Right lobe of liver (tissue), 4 donors: ENCODE measurements around the gene MYF6.

Experiments
- CTCF ChIP-seq, 4 donors: fragments of 200-600 bp in 3 of 4; fragments of 450-650 bp in 1 of 4; IDR thresholded peaks; one replicate each; pipeline versions ENCODE4 v1.5.1 to v1.8.0; 2016 to 2022; ENCODE audit warnings: antibody characterized with exemption in 4 of 4, mild to moderate bottlenecking in 2 of 4
- POLR2A ChIP-seq: fragments of 450-650 bp; IDR thresholded peaks from one replicate; pipeline ENCODE4 v1.6.1; 2017; ENCODE audit warnings: antibody characterized with exemption, mild to moderate bottlenecking
- donor health status: DM: no; HTN: no; CAD: no.
- donor health status: DM: no; HTN: no; CAD: no.
- donor health status: DM: no; HTN: yes; CAD: no.

GRCh38 chr12:80698256-80698655 lies 9.2 kb upstream of the MYF6 start:
- TF ChIP-seq CTCF (IDR thresholded peaks at IDR 0.05) = no peak
- TF ChIP-seq POLR2A = no peak
